Measurements from ENCODE around the gene BMPR1B.
A peak's percentile ranks its signal among the peaks of the same experiment; 100 is the strongest.

BMPR1B gene

GRCh38 chr4:95155759-95156451 is 398.1 kb downstream of the BMPR1B start:
- Mint-ChIP-seq H3K27ac (no peak overlapping the region), H3K4me3 (no peak overlapping the region), H3K4me1 (peaks cover 31% of the 10 kb centered on the region), H3K9me3 (no peaks in the 10 kb centered on the region), H3K27me3 (ENCODE audit: low read depth, poor library complexity) (no peaks in the 10 kb centered on the region), H3K36me3 (ENCODE audit: low read depth) (peaks cover 6% of the 10 kb centered on the region)
- TF ChIP-seq CTCF (IDR thresholded peaks at IDR 0.05), result peak; percentile 80
- DNase-seq, result no peak

- Mint-ChIP-seq H3K36me3 (ENCODE audit: low read depth) (peaks cover 6% of the 10 kb centered on the region), H3K4me3 (no peak overlapping the region), H3K27me3 (ENCODE audit: low read depth, poor library complexity) (no peaks in the 10 kb centered on the region), H3K9me3 (no peaks in the 10 kb centered on the region), H3K4me1 (peaks cover 31% of the 10 kb centered on the region), H3K27ac (no peak overlapping the region)
- no peak for DNase-seq
- peak; percentile 36 for TF ChIP-seq CTCF (IDR thresholded peaks at IDR 0.05)
Measured at GRCh38 chr4:95156452-95156765, 398.7 kb downstream of the BMPR1B start.

GRCh38 chr4:95157596-95157995 is 399.8 kb downstream of the BMPR1B start:
- Mint-ChIP-seq H3K9me3 (no peaks in the 10 kb centered on the region), H3K36me3 (ENCODE audit: low read depth) (peaks cover 6% of the 10 kb centered on the region), H3K27me3 (ENCODE audit: low read depth, poor library complexity) (no peaks in the 10 kb centered on the region), H3K4me3 (no peak overlapping the region), H3K27ac (no peak overlapping the region), H3K4me1 (peaks cover 31% of the 10 kb centered on the region)
- DNase-seq, result no peak
- TF ChIP-seq CTCF (IDR thresholded peaks at IDR 0.05), result no peak

- TF ChIP-seq CTCF (IDR thresholded peaks at IDR 0.05), result no peak
- Mint-ChIP-seq H3K36me3 (ENCODE audit: low read depth) (peaks cover 10% of the 10 kb centered on the region), H3K9me3 (no peaks in the 10 kb centered on the region), H3K27me3 (ENCODE audit: low read depth, poor library complexity) (no peaks in the 10 kb centered on the region), H3K27ac (no peak overlapping the region), H3K4me3 (no peak overlapping the region), H3K4me1 (peaks cover 30% of the 10 kb centered on the region)
- no peak for DNase-seq
Measured at GRCh38 chr4:95158045-95158444, 400.3 kb downstream of the BMPR1B start.

DNA sequence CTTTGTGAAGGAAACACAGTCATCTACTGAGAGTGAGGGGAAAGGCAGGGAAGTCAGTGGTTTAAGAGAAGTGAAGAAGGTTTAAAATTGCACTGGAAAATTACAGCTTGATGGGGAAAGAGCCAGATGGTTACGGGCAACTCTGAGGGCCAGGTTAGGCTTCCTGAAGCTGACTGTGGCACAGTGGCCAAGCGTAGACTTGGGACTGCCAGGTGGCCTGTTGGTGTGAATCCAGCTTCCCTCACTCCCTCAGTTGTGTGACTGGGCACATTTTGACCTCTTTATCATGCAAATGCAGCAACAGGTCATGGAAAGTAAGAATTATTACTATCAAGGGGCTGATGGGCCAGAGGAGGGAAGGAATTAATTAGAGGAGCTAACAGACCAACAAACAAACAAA is 400.9 kb downstream of the BMPR1B start:
- Mint-ChIP-seq H3K36me3 (ENCODE audit: low read depth) (peaks cover 10% of the 10 kb centered on the region), H3K4me3 (no peak overlapping the region), H3K27ac (peak overlapping the region; percentile 30), H3K9me3 (no peaks in the 10 kb centered on the region), H3K27me3 (ENCODE audit: low read depth, poor library complexity) (no peaks in the 10 kb centered on the region), H3K4me1 (peaks cover 24% of the 10 kb centered on the region)
- DNase-seq, result no peak
- no peak for TF ChIP-seq CTCF (IDR thresholded peaks at IDR 0.05)

DNA sequence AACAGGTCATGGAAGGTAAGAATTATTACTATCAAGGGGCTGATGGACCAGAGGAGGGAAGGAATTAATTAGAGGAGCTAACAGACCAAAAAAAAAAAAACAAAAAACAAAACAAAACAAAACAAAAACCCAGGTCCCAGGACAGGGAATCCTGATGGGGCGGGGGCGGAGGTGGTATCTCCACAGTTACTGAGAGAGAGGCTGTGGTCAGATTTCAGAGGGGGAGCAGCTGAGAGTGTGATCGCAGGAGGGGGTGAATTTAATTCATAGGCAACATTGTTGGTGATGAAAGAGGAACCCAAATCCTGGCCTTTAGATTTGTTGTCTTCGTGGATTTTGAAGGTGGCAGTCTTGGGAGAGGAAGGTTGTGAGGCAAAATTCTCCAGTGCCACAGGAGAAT is 401.6 kb downstream of the BMPR1B start:
- H3K4me3 Mint-ChIP-seq, result no peak overlapping the region
- TF ChIP-seq CTCF (IDR thresholded peaks at IDR 0.05), result no peak
- no peaks in the 10 kb centered on the region for H3K27me3 Mint-ChIP-seq (ENCODE audit: low read depth, poor library complexity)
- no peak overlapping the region for H3K27ac Mint-ChIP-seq
- H3K9me3 Mint-ChIP-seq, result no peaks in the 10 kb centered on the region
- peaks cover 19% of the 10 kb centered on the region for H3K4me1 Mint-ChIP-seq
- peaks cover 10% of the 10 kb centered on the region for H3K36me3 Mint-ChIP-seq (ENCODE audit: low read depth)
- no peak for DNase-seq

Data from nephron progenitor cell (in vitro differentiated cells).